HG03442 (cell line): Measurements from ENCODE around the gene FAM50A.

Source experiments
- ATAC-seq: cut with Tn5 transposase; IDR thresholded peaks from one replicate; pipeline ENCODE4 v1.9.1; 2021; ENCODE audit warnings: mild to moderate bottlenecking, moderate library complexity; ENCODE audit not compliant: unreplicated experiment

The FAM50A gene

GRCh38 chrX:154437971-154438893 lies 5.7 kb upstream of the FAM50A start:
- ATAC-seq = no peak

- no peak for ATAC-seq
These were observed 4.1 kb upstream of the FAM50A start for GRCh38 chrX:154439841-154440240.

GRCh38 chrX:154440623-154441357 lies 3.2 kb upstream of the FAM50A start:
- ATAC-seq = no peak

- ATAC-seq = no peak
These were observed 2.4 kb upstream of the FAM50A start for GRCh38 chrX:154441564-154441963.

GRCh38 chrX:154441984-154442707 lies 1.8 kb upstream of the FAM50A start:
- no peak for ATAC-seq

GRCh38 chrX:154443479-154443910 lies 446 bp upstream of the FAM50A start:
- ATAC-seq = no peak

GRCh38 chrX:154444755-154445246 lies 860 bp downstream of the FAM50A start:
- no peak for ATAC-seq

- no peak for ATAC-seq
These were observed 1.8 kb downstream of the FAM50A start for GRCh38 chrX:154445776-154446175.

- no peak for ATAC-seq
These were observed 2.5 kb downstream of the FAM50A start for GRCh38 chrX:154446430-154446829.

GRCh38 chrX:154448484-154448883 lies 4.5 kb downstream of the FAM50A start:
- ATAC-seq = no peak

GRCh38 chrX:154449618-154450017 lies 5.7 kb downstream of the FAM50A start:
- no peak for ATAC-seq

GRCh38 chrX:154450312-154450711 lies 6.4 kb downstream of the FAM50A start:
- ATAC-seq = no peak

- no peak for ATAC-seq
These were observed 8.9 kb downstream of the FAM50A start for GRCh38 chrX:154452823-154453222.

- ATAC-seq = peak; percentile 34
These were observed 13.7 kb downstream of the FAM50A start for GRCh38 chrX:154457491-154458115.

GRCh38 chrX:154458116-154458953 lies 14.4 kb downstream of the FAM50A start, which contains the start of gene PLXNA3:
TSS of gene PLXNA3 (plus strand) at chrX:154458281. CDS start at chrX:154460184, 1,903 bp downstream.
- peak; percentile 56 for ATAC-seq

- ATAC-seq = no peak
These were observed 15.2 kb downstream of the FAM50A start for GRCh38 chrX:154458954-154459778.

- no peak for ATAC-seq
These were observed 15.9 kb downstream of the FAM50A start for GRCh38 chrX:154459832-154460231.

- ATAC-seq = no peak
These were observed 16.4 kb downstream of the FAM50A start for GRCh38 chrX:154460326-154460725.

- ATAC-seq = no peak
These were observed 18.5 kb downstream of the FAM50A start for GRCh38 chrX:154462396-154462795.
